Measurements from ENCODE around the gene DPYD.

Gene DPYD

GRCh38 chr1:97608272-97608671 is 312.6 kb downstream of the DPYD start:
- DNase-seq (ENCODE audit: insufficient read length, low spot score) (no peak), FAIRE-seq (no peak)
- TF ChIP-seq POLR2A (IDR thresholded peaks at IDR 0.05; ENCODE audit: low read depth, low read length) (no peak), SPI1 (IDR thresholded peaks at IDR 0.05; ENCODE audit: low read depth, low read length) (no peak), TAF1 (IDR thresholded peaks at IDR 0.05; ENCODE audit: low read depth, low read length) (no peak), POLR2AphosphoS5 (IDR thresholded peaks at IDR 0.05; ENCODE audit: low read depth, low read length) (no peak), POU2F2 (IDR thresholded peaks at IDR 0.05; ENCODE audit: low read depth, low read length) (no peak), PAX5 (IDR thresholded peaks at IDR 0.05; ENCODE audit: insufficient read depth, low read length, severe bottlenecking) (no peak)

- no peak for DNase-seq (ENCODE audit: insufficient read length, low spot score)
- no peak for TF ChIP-seq PAX5 (IDR thresholded peaks at IDR 0.05; ENCODE audit: insufficient read depth, low read length, severe bottlenecking)
- peak; percentile 43; the same call in 1 of the 2 replicates for TF ChIP-seq SPI1 (IDR thresholded peaks at IDR 0.05; ENCODE audit: low read depth, low read length)
- FAIRE-seq = no peak
These were observed 317.1 kb downstream of the DPYD start for GRCh38 chr1:97603776-97604175.

GRCh38 chr1:97603218-97603617 is 317.6 kb downstream of the DPYD start:
- FAIRE-seq (no peak), DNase-seq (ENCODE audit: insufficient read length, low spot score) (no peak)
- TF ChIP-seq POLR2AphosphoS5 (IDR thresholded peaks at IDR 0.05; ENCODE audit: low read depth, low read length) = no peak
- TF ChIP-seq POLR2A (IDR thresholded peaks at IDR 0.05; ENCODE audit: low read depth, low read length) = no peak
- no peak for TF ChIP-seq SPI1 (IDR thresholded peaks at IDR 0.05; ENCODE audit: low read depth, low read length)
- no peak for TF ChIP-seq TAF1 (IDR thresholded peaks at IDR 0.05; ENCODE audit: low read depth, low read length)
- TF ChIP-seq POU2F2 (IDR thresholded peaks at IDR 0.05; ENCODE audit: low read depth, low read length) = no peak
- TF ChIP-seq PAX5 (IDR thresholded peaks at IDR 0.05; ENCODE audit: insufficient read depth, low read length, severe bottlenecking) = no peak

- DNase-seq (ENCODE audit: insufficient read length, low spot score) = no peak
- no peak for TF ChIP-seq POLR2A (IDR thresholded peaks at IDR 0.05; ENCODE audit: low read depth, low read length)
- no peak for TF ChIP-seq POU2F2 (IDR thresholded peaks at IDR 0.05; ENCODE audit: low read depth, low read length)
- TF ChIP-seq PAX5 (IDR thresholded peaks at IDR 0.05; ENCODE audit: insufficient read depth, low read length, severe bottlenecking) = no peak
- no peak for TF ChIP-seq TAF1 (IDR thresholded peaks at IDR 0.05; ENCODE audit: low read depth, low read length)
- FAIRE-seq = no peak
These were observed 321.4 kb downstream of the DPYD start for GRCh38 chr1:97599447-97599846.

- DNase-seq (ENCODE audit: insufficient read length, low spot score) (no peak), FAIRE-seq (no peak)
- no peak for TF ChIP-seq POU2F2 (IDR thresholded peaks at IDR 0.05; ENCODE audit: low read depth, low read length)
- no peak for TF ChIP-seq PAX5 (IDR thresholded peaks at IDR 0.05; ENCODE audit: insufficient read depth, low read length, severe bottlenecking)
- no peak for TF ChIP-seq SPI1 (IDR thresholded peaks at IDR 0.05; ENCODE audit: low read depth, low read length)
- no peak for TF ChIP-seq POLR2A (IDR thresholded peaks at IDR 0.05; ENCODE audit: low read depth, low read length)
- no peak for TF ChIP-seq TAF1 (IDR thresholded peaks at IDR 0.05; ENCODE audit: low read depth, low read length)
- no peak for TF ChIP-seq POLR2AphosphoS5 (IDR thresholded peaks at IDR 0.05; ENCODE audit: low read depth, low read length)
These were observed 327.6 kb downstream of the DPYD start for GRCh38 chr1:97593192-97593591.

GRCh38 chr1:97588772-97589171 is 332.1 kb downstream of the DPYD start:
- FAIRE-seq = no peak
- TF ChIP-seq POLR2A (IDR thresholded peaks at IDR 0.05; ENCODE audit: low read depth, low read length) (no peak), SPI1 (IDR thresholded peaks at IDR 0.05; ENCODE audit: low read depth, low read length) (no peak), POU2F2 (IDR thresholded peaks at IDR 0.05; ENCODE audit: low read depth, low read length) (no peak), TAF1 (IDR thresholded peaks at IDR 0.05; ENCODE audit: low read depth, low read length) (no peak), POLR2AphosphoS5 (IDR thresholded peaks at IDR 0.05; ENCODE audit: low read depth, low read length) (no peak)
- no peak for DNase-seq (ENCODE audit: insufficient read length, low spot score)

GRCh38 chr1:97581614-97582051 is 339.2 kb downstream of the DPYD start:
- DNase-seq (ENCODE audit: insufficient read length, low spot score) (no peak), FAIRE-seq (no peak)
- TF ChIP-seq POU2F2 (IDR thresholded peaks at IDR 0.05; ENCODE audit: low read depth, low read length) (no peak), POLR2A (IDR thresholded peaks at IDR 0.05; ENCODE audit: low read depth, low read length) (no peak), TAF1 (IDR thresholded peaks at IDR 0.05; ENCODE audit: low read depth, low read length) (no peak), PAX5 (IDR thresholded peaks at IDR 0.05; ENCODE audit: insufficient read depth, low read length, severe bottlenecking) (no peak), POLR2AphosphoS5 (IDR thresholded peaks at IDR 0.05; ENCODE audit: low read depth, low read length) (no peak), SPI1 (IDR thresholded peaks at IDR 0.05; ENCODE audit: low read depth, low read length) (no peak)

GRCh38 chr1:97577613-97578012 is 343.2 kb downstream of the DPYD start:
- FAIRE-seq = no peak

GRCh38 chr1:97573553-97573952 is 347.3 kb downstream of the DPYD start:
- FAIRE-seq (no peak), DNase-seq (ENCODE audit: insufficient read length, low spot score) (no peak)
- TF ChIP-seq PAX5 (IDR thresholded peaks at IDR 0.05; ENCODE audit: insufficient read depth, low read length, severe bottlenecking) (no peak), POLR2AphosphoS5 (IDR thresholded peaks at IDR 0.05; ENCODE audit: low read depth, low read length) (no peak), SPI1 (IDR thresholded peaks at IDR 0.05; ENCODE audit: low read depth, low read length) (no peak), TAF1 (IDR thresholded peaks at IDR 0.05; ENCODE audit: low read depth, low read length) (no peak), POU2F2 (IDR thresholded peaks at IDR 0.05; ENCODE audit: low read depth, low read length) (no peak), POLR2A (IDR thresholded peaks at IDR 0.05; ENCODE audit: low read depth, low read length) (no peak)

More at GRCh38 chr1:97577613-97578012, 343.2 kb downstream of the DPYD start:
- no peak for DNase-seq (ENCODE audit: insufficient read length, low spot score)
- TF ChIP-seq SPI1 (IDR thresholded peaks at IDR 0.05; ENCODE audit: low read depth, low read length) (no peak), POU2F2 (IDR thresholded peaks at IDR 0.05; ENCODE audit: low read depth, low read length) (no peak), POLR2A (IDR thresholded peaks at IDR 0.05; ENCODE audit: low read depth, low read length) (no peak), POLR2AphosphoS5 (IDR thresholded peaks at IDR 0.05; ENCODE audit: low read depth, low read length) (no peak), PAX5 (IDR thresholded peaks at IDR 0.05; ENCODE audit: insufficient read depth, low read length, severe bottlenecking) (no peak), TAF1 (IDR thresholded peaks at IDR 0.05; ENCODE audit: low read depth, low read length) (no peak)

GRCh38 chr1:97572561-97572960 is 348.3 kb downstream of the DPYD start:
- DNase-seq (ENCODE audit: insufficient read length, low spot score) (no peak), FAIRE-seq (no peak)
- no peak for TF ChIP-seq PAX5 (IDR thresholded peaks at IDR 0.05; ENCODE audit: insufficient read depth, low read length, severe bottlenecking)
- no peak for TF ChIP-seq TAF1 (IDR thresholded peaks at IDR 0.05; ENCODE audit: low read depth, low read length)
